ENCODE data around the gene PPHLN1.

The PPHLN1 gene

DNA sequence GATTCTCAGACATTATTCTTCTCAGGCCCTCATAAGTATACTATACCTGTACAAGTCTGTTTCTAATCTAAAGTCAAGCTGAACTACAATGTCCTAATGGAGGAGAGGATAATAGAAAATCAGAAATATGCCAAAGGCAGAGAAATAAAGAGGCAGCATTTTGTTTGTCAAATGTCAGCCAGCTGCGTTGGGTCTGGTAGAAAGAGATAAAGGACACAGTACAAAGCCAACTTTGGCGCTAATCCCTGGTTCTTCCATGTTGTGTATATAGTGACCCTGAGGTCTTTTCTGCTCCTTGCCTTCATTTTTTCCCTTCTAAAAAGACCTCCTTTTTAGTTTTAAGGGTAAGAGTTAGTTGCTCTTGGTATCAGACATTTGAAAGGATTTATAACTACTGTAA is 160.4 kb downstream of the PPHLN1 start:
- no peak for DNase-seq

GRCh38 chr12:42490261-42490842 is 164.4 kb downstream of the PPHLN1 start:
- no peak for DNase-seq
